ENCODE data around the gene CSNK2A2. TPM values are rescaled to one million over a fixed set of nuclear protein-coding genes. Genes with fewer than 3 reads are reported as not detected.

The CSNK2A2 gene
- total and polyA plus RNA-seq, 2 donors (not counting 3 experiments of a cell fraction or from before 2014, with no cell fraction given): 43.3 to 125 TPM

- Histone ChIP-seq H3K27ac (ENCODE audit: insufficient read depth, low read depth, low read length) (no peak overlapping the region), H3K4me1 (ENCODE audit: control insufficient read depth, extremely low read depth, insufficient read depth, low read length) (no peaks in the 10 kb centered on the region), H3K9me1 (replicated peaks; ENCODE audit: control insufficient read depth, extremely low read depth, insufficient read depth, low read length) (no peaks in the 10 kb centered on the region), H3K9ac (replicated peaks; ENCODE audit: extremely low read depth, insufficient read depth, low read length) (no peak overlapping the region), H3K36me3 (ENCODE audit: control insufficient read depth in 2 of 2, extremely low read depth in 1 of 2, insufficient read depth in 2 of 2, low read length in 2 of 2) (no peaks in the 10 kb centered on the region), H3K4me2 (ENCODE audit: insufficient read depth, low read length) (no peak overlapping the region), H3K27me3 (ENCODE audit: control insufficient read depth in 2 of 2, insufficient read depth in 2 of 2, low read length in 2 of 2) (peaks cover 0 to 3% of the 10 kb centered on the region in 2 experiments), H2AFZ (ENCODE audit: low read depth, low read length) (no peak overlapping the region), H3K4me3 (replicated peaks in 1 of 3; ENCODE audit: insufficient read depth in 1 of 3, low read depth in 1 of 3, low read length in 3 of 3) (no peak overlapping the region), H3K9me3 (replicated peaks; ENCODE audit: control insufficient read depth, insufficient read depth, low read length) (no peaks in the 10 kb centered on the region), H4K20me1 (replicated peaks; ENCODE audit: control insufficient read depth, extremely low read depth, insufficient read depth, low read length) (no peaks in the 10 kb centered on the region), H3K79me2 (ENCODE audit: control insufficient read depth, insufficient read depth, low read length) (no peaks in the 10 kb centered on the region)
- TF ChIP-seq JUN (IDR thresholded peaks at IDR 0.05; ENCODE audit: borderline replicate concordance, insufficient read depth, insufficient read length, low read depth): no peak
- no peak for TF ChIP-seq MAX (IDR thresholded peaks at IDR 0.05; ENCODE audit: insufficient read depth, insufficient read length)
- no peak for TF ChIP-seq EZH2 (IDR thresholded peaks at IDR 0.05; ENCODE audit: borderline replicate concordance, low read depth, low read length, severe bottlenecking)
- CTCF ChIA-PET: no interaction called here
- POLR2A ChIA-PET: interaction anchor here (0.7 kb wide), 1 partner anchor 10 kb away, joined by 3 read pairs; the partner anchor contains the start of gene CFAP20
- no TSS peak for BruUV-seq (replicated peaks)
- FAIRE-seq (no peak), DNase-seq (ENCODE audit: low read depth, low spot score) (no peak)
- dilution Hi-C loops (cut with MboI; ENCODE audit: extremely low pct_ligation_motif_present, low sequenced_read_pairs): no loop called here
- intact Hi-C loops (cut with micrococcal nuclease): no loop called here
Measured at GRCh38 chr16:58138852-58139251, 59.1 kb downstream of the CSNK2A2 start.

GRCh38 chr16:58137581-58137980 is 60.3 kb downstream of the CSNK2A2 start:
- Histone ChIP-seq H3K9me3 (replicated peaks; ENCODE audit: control insufficient read depth, insufficient read depth, low read length) (no peaks in the 10 kb centered on the region), H3K4me1 (ENCODE audit: control insufficient read depth, extremely low read depth, insufficient read depth, low read length) (no peaks in the 10 kb centered on the region), H3K9me1 (replicated peaks; ENCODE audit: control insufficient read depth, extremely low read depth, insufficient read depth, low read length) (no peaks in the 10 kb centered on the region), H3K27ac (ENCODE audit: insufficient read depth, low read depth, low read length) (no peak overlapping the region), H3K4me2 (ENCODE audit: insufficient read depth, low read length) (no peak overlapping the region), H2AFZ (ENCODE audit: low read depth, low read length) (no peak overlapping the region), H3K27me3 (ENCODE audit: control insufficient read depth in 2 of 2, insufficient read depth in 2 of 2, low read length in 2 of 2) (peaks cover 0 to 2% of the 10 kb centered on the region in 2 experiments), H3K79me2 (ENCODE audit: control insufficient read depth, insufficient read depth, low read length) (no peaks in the 10 kb centered on the region), H3K36me3 (ENCODE audit: control insufficient read depth in 2 of 2, extremely low read depth in 1 of 2, insufficient read depth in 2 of 2, low read length in 2 of 2) (no peaks in the 10 kb centered on the region), H3K4me3 (replicated peaks in 1 of 3; ENCODE audit: insufficient read depth in 1 of 3, low read depth in 1 of 3, low read length in 3 of 3) (no peak overlapping the region), H3K9ac (replicated peaks; ENCODE audit: extremely low read depth, insufficient read depth, low read length) (no peak overlapping the region), H4K20me1 (replicated peaks; ENCODE audit: control insufficient read depth, extremely low read depth, insufficient read depth, low read length) (no peaks in the 10 kb centered on the region)
- dilution Hi-C loops (cut with MboI; ENCODE audit: extremely low pct_ligation_motif_present, low sequenced_read_pairs): no loop called here
- no TSS peak for BruUV-seq (replicated peaks)
- POLR2A ChIA-PET: no interaction called here
- FAIRE-seq (no peak), DNase-seq (ENCODE audit: low read depth, low spot score) (no peak)
- CTCF ChIA-PET: interaction anchor here (1.5 kb wide), 1 partner anchor 15 kb away, joined by 4 read pairs; no protein-coding TSS in a partner anchor
- intact Hi-C loops (cut with micrococcal nuclease): no loop called here
- TF ChIP-seq MYC (IDR thresholded peaks at IDR 0.05; ENCODE audit: low read depth, low read length) (no peak), POLR2AphosphoS5 (IDR thresholded peaks at IDR 0.05; ENCODE audit: insufficient read depth, low read depth, low read length) (no peak), EZH2 (IDR thresholded peaks at IDR 0.05; ENCODE audit: borderline replicate concordance, low read depth, low read length, severe bottlenecking) (no peak), CTCF (IDR thresholded peaks at IDR 0.05; ENCODE audit: extremely low read depth in 1 of 2, insufficient read depth in 1 of 2, low read depth in 1 of 2, low read length in 2 of 2) (no peak), POLR2A (IDR thresholded peaks at IDR 0.05; ENCODE audit: low read depth, low read length) (no peak), GATA2 (IDR thresholded peaks at IDR 0.05; ENCODE audit: insufficient read depth, insufficient read length, low read depth, low read length) (no peak), MAX (IDR thresholded peaks at IDR 0.05; ENCODE audit: insufficient read depth, insufficient read length) (no peak), JUN (IDR thresholded peaks at IDR 0.05; ENCODE audit: borderline replicate concordance, insufficient read depth, insufficient read length, low read depth) (no peak), FOS (IDR thresholded peaks at IDR 0.05; ENCODE audit: borderline replicate concordance, insufficient read depth, low read length) (no peak)

Measured in endothelial cell of umbilical vein (primary cell).